Osteocyte (in vitro differentiated cells): ENCODE data around the gene NRXN3. TPM values are rescaled to one million over a fixed set of nuclear protein-coding genes. Genes with fewer than 3 reads are reported as not detected.

Source experiments
- DNase-seq: peaks from one replicate; pipeline ENCODE4 v3.0.0; 2021; ENCODE audit warnings: mixed read lengths; ENCODE audit not compliant: unreplicated experiment; ENCODE audit errors: extremely low spot score
- H3K27ac Mint-ChIP-seq: one replicate; pipeline ENCODE4 v1.8.0; 2021; ENCODE audit warnings: mild to moderate bottlenecking, mixed read lengths; ENCODE audit not compliant: unreplicated experiment
- H3K27me3 Mint-ChIP-seq: one replicate; pipeline ENCODE4 v1.8.0; 2021; ENCODE audit warnings: mixed read lengths; ENCODE audit not compliant: unreplicated experiment
- H3K36me3 Mint-ChIP-seq: one replicate; pipeline ENCODE4 v1.8.0; 2021; ENCODE audit warnings: mixed read lengths; ENCODE audit not compliant: unreplicated experiment
- H3K4me1 Mint-ChIP-seq: one replicate; pipeline ENCODE4 v1.8.0; 2021; ENCODE audit warnings: mixed read lengths; ENCODE audit not compliant: unreplicated experiment
- H3K4me3 Mint-ChIP-seq: one replicate; pipeline ENCODE4 v1.8.0; 2021; ENCODE audit warnings: mild to moderate bottlenecking, moderate library complexity, mixed read lengths; ENCODE audit not compliant: unreplicated experiment
- H3K9me3 Mint-ChIP-seq: one replicate; pipeline ENCODE4 v1.8.0; 2021; ENCODE audit warnings: mixed read lengths; ENCODE audit not compliant: unreplicated experiment
- total RNA-seq: library from RNA; stranded (reverse); gene quantifications from 2 replicates; pipeline ENCODE4 v1.2.1, GENCODE V29; 2021
- TF ChIP-seq, protein P1 (sequence below): fragments of 200-600 bp; sonication (generic); IDR thresholded peaks from 2 replicates; pipeline ENCODE4 v1.5.0; 2021; ENCODE audit warnings: antibody characterized with exemption, mild to moderate bottlenecking, moderate library complexity

The NRXN3 gene
- total RNA-seq, 1 donor from 2014 or later, result 26.5 TPM

DNA sequence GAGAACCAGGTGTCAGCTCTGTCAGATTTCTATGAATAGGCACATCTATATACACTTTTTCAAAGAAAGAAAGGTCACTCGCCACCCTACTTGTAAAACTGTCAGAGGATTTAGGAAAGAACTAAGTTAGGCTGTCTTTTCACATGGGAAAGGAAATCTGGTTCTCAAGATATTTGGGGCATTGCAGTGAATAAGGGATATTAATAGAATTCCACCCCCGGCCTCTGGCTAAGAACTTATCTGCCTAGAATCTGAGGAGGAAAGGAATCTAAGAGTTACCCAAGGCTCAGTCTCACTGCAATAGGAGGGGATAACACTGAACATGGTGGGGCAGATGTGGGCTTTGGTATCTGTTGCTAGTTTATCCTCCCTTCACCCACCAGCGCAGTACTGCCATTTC is 677.6 kb downstream of the NRXN3 start:
- no peak for DNase-seq
- H3K4me3 Mint-ChIP-seq, result no peak overlapping the region
- H3K36me3 Mint-ChIP-seq, result no peaks in the 10 kb centered on the region
- TF ChIP-seq, protein P1, sequence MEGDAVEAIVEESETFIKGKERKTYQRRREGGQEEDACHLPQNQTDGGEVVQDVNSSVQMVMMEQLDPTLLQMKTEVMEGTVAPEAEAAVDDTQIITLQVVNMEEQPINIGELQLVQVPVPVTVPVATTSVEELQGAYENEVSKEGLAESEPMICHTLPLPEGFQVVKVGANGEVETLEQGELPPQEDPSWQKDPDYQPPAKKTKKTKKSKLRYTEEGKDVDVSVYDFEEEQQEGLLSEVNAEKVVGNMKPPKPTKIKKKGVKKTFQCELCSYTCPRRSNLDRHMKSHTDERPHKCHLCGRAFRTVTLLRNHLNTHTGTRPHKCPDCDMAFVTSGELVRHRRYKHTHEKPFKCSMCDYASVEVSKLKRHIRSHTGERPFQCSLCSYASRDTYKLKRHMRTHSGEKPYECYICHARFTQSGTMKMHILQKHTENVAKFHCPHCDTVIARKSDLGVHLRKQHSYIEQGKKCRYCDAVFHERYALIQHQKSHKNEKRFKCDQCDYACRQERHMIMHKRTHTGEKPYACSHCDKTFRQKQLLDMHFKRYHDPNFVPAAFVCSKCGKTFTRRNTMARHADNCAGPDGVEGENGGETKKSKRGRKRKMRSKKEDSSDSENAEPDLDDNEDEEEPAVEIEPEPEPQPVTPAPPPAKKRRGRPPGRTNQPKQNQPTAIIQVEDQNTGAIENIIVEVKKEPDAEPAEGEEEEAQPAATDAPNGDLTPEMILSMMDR, result no peak
- no peaks in the 10 kb centered on the region for H3K4me1 Mint-ChIP-seq
- H3K27me3 Mint-ChIP-seq, result peaks cover 18% of the 10 kb centered on the region
- no peaks in the 10 kb centered on the region for H3K9me3 Mint-ChIP-seq
- no peak overlapping the region for H3K27ac Mint-ChIP-seq

DNA sequence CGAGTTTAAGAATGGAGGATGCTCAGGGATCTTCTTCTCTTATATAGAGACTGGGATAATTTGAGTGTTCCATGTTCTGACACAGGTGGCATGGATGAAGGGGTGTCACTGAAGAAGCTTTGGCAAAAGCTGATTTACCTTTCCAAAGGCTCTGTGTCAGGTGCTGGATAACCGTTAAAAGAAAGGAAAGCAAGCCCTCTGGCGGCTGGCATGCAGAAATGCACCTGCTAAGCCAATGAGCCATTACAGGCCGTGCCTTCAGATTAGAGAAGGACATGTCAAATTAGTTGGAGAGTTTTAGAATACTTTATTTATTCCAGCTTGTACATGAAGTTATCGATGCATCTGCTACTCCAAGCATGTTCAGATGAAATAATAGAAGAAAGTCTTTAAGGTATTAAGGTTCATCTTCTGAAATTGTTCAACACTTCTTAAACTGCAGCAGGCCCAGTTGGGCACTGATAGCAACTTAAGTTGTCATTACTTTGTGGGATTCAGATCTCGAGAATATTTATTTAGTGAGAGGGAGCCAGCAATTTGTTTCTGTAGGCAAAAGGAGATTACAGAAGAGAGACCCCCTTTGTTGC is 678.2 kb downstream of the NRXN3 start:
- TF ChIP-seq, protein P1, result peak; percentile 72
- peaks cover 16% of the 10 kb centered on the region for H3K27me3 Mint-ChIP-seq
- H3K4me3 Mint-ChIP-seq, result no peak overlapping the region
- DNase-seq, result no peak
- H3K4me1 Mint-ChIP-seq, result no peaks in the 10 kb centered on the region
- no peaks in the 10 kb centered on the region for H3K9me3 Mint-ChIP-seq
- no peak overlapping the region for H3K27ac Mint-ChIP-seq
- no peaks in the 10 kb centered on the region for H3K36me3 Mint-ChIP-seq

DNA sequence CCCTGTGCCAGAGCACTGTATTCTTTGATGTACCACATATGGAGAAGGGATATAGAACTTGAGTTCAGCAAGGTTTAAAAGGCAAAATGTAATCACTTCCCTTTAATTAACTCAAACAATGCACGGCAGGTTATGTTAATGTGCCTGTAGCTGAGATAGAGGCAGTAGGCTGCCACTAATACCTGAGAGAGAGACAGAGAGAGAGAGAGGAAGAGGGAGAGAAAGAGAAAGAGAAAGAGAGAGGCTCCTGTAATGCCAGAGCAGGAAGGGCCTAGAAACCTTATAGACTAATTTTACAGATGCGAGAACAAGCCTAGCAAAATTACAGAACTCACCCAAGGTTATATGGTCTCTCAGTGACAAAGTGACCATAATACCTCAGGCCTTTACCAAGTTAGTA is 679.8 kb downstream of the NRXN3 start:
- Mint-ChIP-seq H3K27me3 (peaks cover 16% of the 10 kb centered on the region), H3K36me3 (no peaks in the 10 kb centered on the region), H3K4me3 (no peak overlapping the region), H3K9me3 (no peaks in the 10 kb centered on the region), H3K27ac (no peak overlapping the region), H3K4me1 (no peaks in the 10 kb centered on the region)
- no peak for DNase-seq
- TF ChIP-seq, protein P1, result no peak

DNA sequence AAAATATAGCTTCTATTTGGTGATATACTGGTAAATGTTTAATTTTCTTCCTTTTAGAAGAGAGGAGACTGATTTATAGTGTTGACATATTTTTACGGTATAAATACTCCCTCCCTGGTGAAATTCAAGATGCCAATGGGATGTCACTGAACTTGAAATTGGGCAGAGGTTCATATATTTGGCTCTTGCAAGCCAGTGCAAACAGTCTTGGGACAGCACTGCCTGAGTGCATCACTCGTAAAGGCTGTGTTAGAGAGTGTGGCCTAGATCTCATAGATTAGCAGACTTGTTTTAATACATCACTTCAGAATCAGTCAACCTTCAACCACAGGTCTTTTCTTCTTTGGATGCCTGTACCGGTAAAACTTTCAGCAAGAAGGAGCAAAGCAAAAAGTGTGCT is 681.0 kb downstream of the NRXN3 start:
- TF ChIP-seq, protein P1, result no peak
- H3K27me3 Mint-ChIP-seq, result peaks cover 14% of the 10 kb centered on the region
- no peak overlapping the region for H3K27ac Mint-ChIP-seq
- H3K4me1 Mint-ChIP-seq, result no peaks in the 10 kb centered on the region
- DNase-seq, result no peak
- no peaks in the 10 kb centered on the region for H3K9me3 Mint-ChIP-seq
- no peak overlapping the region for H3K4me3 Mint-ChIP-seq
- H3K36me3 Mint-ChIP-seq, result no peaks in the 10 kb centered on the region

DNA sequence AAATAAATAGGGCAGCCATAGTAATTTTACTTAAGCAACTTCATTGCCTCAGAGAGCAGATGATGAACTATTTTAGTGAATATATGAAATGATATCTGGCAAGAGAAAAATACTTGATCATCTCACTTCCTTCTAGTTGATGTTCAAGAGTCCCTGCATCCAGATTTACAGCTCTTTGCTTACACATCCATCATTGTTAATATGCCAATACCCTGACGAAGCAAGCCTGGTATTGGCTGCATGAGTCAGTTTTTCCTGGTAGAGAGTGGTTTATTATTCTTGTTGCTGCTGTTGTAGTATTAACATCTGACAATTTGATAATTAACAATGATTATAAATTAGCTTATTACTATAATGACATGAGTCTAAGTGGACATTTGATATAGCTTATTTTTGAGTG is 681.9 kb downstream of the NRXN3 start:
- Mint-ChIP-seq H3K4me1 (no peaks in the 10 kb centered on the region), H3K9me3 (no peaks in the 10 kb centered on the region), H3K36me3 (no peaks in the 10 kb centered on the region), H3K27me3 (peaks cover 10% of the 10 kb centered on the region), H3K27ac (no peak overlapping the region), H3K4me3 (no peak overlapping the region)
- TF ChIP-seq, protein P1, result no peak
- DNase-seq, result no peak
